ENCODE measurements around the gene PRMT7. TPM values are rescaled to one million over a fixed set of nuclear protein-coding genes. Genes with fewer than 3 reads are reported as not detected.

The PRMT7 gene, protein sequence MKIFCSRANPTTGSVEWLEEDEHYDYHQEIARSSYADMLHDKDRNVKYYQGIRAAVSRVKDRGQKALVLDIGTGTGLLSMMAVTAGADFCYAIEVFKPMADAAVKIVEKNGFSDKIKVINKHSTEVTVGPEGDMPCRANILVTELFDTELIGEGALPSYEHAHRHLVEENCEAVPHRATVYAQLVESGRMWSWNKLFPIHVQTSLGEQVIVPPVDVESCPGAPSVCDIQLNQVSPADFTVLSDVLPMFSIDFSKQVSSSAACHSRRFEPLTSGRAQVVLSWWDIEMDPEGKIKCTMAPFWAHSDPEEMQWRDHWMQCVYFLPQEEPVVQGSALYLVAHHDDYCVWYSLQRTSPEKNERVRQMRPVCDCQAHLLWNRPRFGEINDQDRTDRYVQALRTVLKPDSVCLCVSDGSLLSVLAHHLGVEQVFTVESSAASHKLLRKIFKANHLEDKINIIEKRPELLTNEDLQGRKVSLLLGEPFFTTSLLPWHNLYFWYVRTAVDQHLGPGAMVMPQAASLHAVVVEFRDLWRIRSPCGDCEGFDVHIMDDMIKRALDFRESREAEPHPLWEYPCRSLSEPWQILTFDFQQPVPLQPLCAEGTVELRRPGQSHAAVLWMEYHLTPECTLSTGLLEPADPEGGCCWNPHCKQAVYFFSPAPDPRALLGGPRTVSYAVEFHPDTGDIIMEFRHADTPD
- total RNA-seq: 50.3 TPM

DNA sequence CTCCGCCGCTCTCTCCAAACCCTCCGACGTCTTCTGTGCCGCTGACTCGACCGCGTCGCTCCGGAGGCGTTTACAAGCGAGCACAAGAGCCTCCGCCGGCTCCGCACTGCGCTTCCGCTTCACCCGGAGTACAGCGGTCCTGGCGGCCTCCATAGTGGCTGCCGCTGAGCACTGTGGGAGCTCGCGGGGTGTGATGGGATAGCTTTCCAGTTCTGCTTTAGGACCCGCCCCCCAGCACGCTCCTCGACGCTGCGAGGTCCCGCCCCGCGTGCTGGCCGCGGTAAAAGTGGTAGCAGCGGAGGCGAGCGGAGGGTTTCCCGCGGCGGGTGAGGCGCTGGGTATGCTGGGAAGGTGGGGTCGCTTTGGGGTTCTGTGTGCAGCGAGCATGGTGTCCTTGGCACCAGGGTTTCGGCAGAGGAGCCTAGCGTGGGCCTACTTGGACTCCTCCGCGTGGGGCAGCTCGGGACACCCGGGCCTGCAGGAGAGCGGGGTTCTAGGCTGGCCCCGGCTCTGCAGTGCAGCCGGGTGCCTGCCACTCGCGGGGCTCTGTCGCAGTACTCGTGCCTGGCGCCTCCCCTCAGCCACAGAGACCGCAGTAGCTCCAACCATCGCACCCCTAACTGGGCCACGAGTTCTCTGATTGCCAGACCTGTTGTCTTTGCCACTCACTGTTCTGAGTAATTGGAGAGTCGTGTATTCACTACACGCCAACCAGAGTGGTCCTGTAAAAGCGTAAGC lies at the start of gene PRMT7, which contains the start of gene SLC7A6OS:
Gene PRMT7 (plus strand): TSS at position 246 of the 738 bp plus-strand sequence. CDS start 4,961 bp downstream, outside the sequence.
Gene SLC7A6OS (minus strand): TSS at position 173 of the 738 bp plus-strand sequence. CDS start 20 bp downstream, at position 153.

DNA sequence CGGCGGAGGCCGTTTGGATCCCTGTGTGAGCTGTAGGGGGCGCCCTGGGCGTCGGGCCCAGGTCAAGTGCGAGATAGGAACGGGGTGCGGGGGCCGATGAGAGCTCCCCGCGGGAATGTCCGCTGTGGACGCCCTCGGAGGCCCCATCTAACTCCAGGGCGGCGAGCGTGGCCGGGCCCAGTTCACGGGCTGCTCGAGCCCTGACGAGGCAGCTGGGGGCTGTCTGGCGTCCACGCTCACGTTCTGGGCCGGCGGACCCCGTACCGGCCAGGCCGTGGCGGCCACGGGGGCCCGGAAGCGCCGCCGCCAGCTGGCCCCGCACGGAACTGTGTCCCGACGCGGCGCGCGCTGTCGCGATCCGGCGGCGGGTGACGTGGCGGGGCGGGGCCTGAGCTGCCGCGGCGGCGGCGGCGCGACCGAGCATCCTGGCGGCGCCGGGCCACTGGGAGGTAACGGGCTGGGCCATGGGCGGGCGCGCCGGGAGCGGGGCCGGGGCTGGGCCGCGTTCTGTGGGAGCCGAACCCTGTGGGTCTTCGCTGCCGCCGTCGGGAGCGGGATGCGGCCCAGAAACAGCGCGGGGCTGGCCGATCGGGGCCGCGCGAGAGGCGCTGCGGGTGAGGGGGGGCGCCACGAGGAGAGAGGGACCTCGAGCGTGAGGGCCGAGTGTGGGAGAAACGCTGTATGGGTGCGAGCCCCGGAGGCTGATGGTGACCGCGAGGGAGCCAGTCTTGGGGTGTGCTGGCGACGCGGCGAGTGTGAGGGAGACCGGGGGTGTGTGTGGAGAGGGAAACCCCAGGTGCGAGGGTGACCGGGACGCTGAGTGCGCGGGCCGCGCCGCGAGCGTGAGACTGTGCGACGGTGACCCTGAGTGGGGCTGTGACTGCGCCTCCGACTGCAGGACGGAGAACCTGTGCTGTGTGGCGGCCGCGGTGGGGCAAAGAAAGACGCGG lies 46.4 kb upstream of the PRMT7 start, which contains the start of gene SLC7A6:
Gene SLC7A6 (plus strand): TSS at position 399 of the 950 bp plus-strand sequence. CDS start 10,201 bp downstream, outside the sequence.

Small RNAs within 50 kb of the gene (small RNA-seq; reads per million reads assigned to genes)
- gene RNU4-30P (not detected), gene RNU6-1262P (not detected)

Other genes starting within 250 kb of the PRMT7 start
- gene NFATC3, start 225.6 kb upstream of the PRMT7 start, total RNA-seq: 27.5 TPM
- 0.92 TPM for gene ESRP2, start 74.9 kb upstream of the PRMT7 start, total RNA-seq
- 28.8 TPM for gene PLA2G15, start 65.6 kb upstream of the PRMT7 start, total RNA-seq
- 26.1 TPM for gene SLC7A6, start 46.5 kb upstream of the PRMT7 start, total RNA-seq
- 13.1 TPM for gene SLC7A6OS, start 73 bp upstream of the PRMT7 start, total RNA-seq
- 69.0 TPM for gene SMPD3, start 137.5 kb downstream of the PRMT7 start, total RNA-seq
- gene ZFP90, start 228.3 kb downstream of the PRMT7 start, total RNA-seq: 102 TPM

Measured in diencephalon (tissue), 1 donor.